HG03095 (cell line): ENCODE results near the gene VOPP1.

ENCODE experiments used
- ATAC-seq: cut with Tn5 transposase; IDR thresholded peaks from one replicate; pipeline ENCODE4 v1.9.1; 2021; ENCODE audit warnings: moderate library complexity; ENCODE audit not compliant: unreplicated experiment

Gene VOPP1

GRCh38 chr7:55438757-55439525 is 133.4 kb downstream of the VOPP1 start:
- ATAC-seq, result no peak

- no peak for ATAC-seq
Observed at GRCh38 chr7:55438085-55438756, 134.1 kb downstream of the VOPP1 start.

- no peak for ATAC-seq
Observed at GRCh38 chr7:55437375-55437774, 134.9 kb downstream of the VOPP1 start.

GRCh38 chr7:55436457-55436856 is 135.8 kb downstream of the VOPP1 start:
- ATAC-seq, result no peak

- ATAC-seq, result no peak
Observed at GRCh38 chr7:55435466-55435865, 136.8 kb downstream of the VOPP1 start.

- peak; percentile 71 for ATAC-seq
Observed at GRCh38 chr7:55432939-55433784, 139.1 kb downstream of the VOPP1 start.

GRCh38 chr7:55432506-55432905 is 139.8 kb downstream of the VOPP1 start:
- ATAC-seq, result no peak

- ATAC-seq, result no peak
Observed at GRCh38 chr7:55431898-55432297, 140.4 kb downstream of the VOPP1 start.

GRCh38 chr7:55429835-55430499 is 142.3 kb downstream of the VOPP1 start:
- no peak for ATAC-seq

- ATAC-seq, result no peak
Observed at GRCh38 chr7:55427800-55428199, 144.5 kb downstream of the VOPP1 start.

- ATAC-seq, result no peak
Observed at GRCh38 chr7:55427342-55427741, 145.0 kb downstream of the VOPP1 start.

GRCh38 chr7:55426676-55427075 is 145.6 kb downstream of the VOPP1 start:
- no peak for ATAC-seq

- no peak for ATAC-seq
Observed at GRCh38 chr7:55425141-55425752, 147.1 kb downstream of the VOPP1 start.

- ATAC-seq, result no peak
Observed at GRCh38 chr7:55423891-55424290, 148.4 kb downstream of the VOPP1 start.

GRCh38 chr7:55423277-55423711 is 149.0 kb downstream of the VOPP1 start:
- ATAC-seq, result no peak
